Effector CD4-positive, alpha-beta T cell (primary cell): ENCODE data around the gene GLRA1.
"Not testable (repeated sequence)": the region's sequence is repeated elsewhere in the genome, so short reads cannot be mapped to it uniquely, and the experiment has no call there.

Source experiments
- DNase-seq: peaks from one replicate; pipeline ENCODE4 v3.0.0-alpha.2; 2020

The GLRA1 gene

GRCh38 chr5:151913425-151913824 is 11.2 kb downstream of the GLRA1 start:
- DNase-seq: no peak

GRCh38 chr5:151912360-151912759 is 12.3 kb downstream of the GLRA1 start:
- DNase-seq: no peak

GRCh38 chr5:151911011-151911410 is 13.6 kb downstream of the GLRA1 start:
- no peak for DNase-seq

GRCh38 chr5:151909628-151910027 is 15.0 kb downstream of the GLRA1 start:
- no peak for DNase-seq

- DNase-seq: no peak
These were observed 18.4 kb downstream of the GLRA1 start for GRCh38 chr5:151906246-151906645.

- DNase-seq: no peak
These were observed 19.1 kb downstream of the GLRA1 start for GRCh38 chr5:151905557-151905961.

GRCh38 chr5:151904909-151905308 is 19.7 kb downstream of the GLRA1 start:
- DNase-seq: no peak

GRCh38 chr5:151904127-151904526 is 20.5 kb downstream of the GLRA1 start:
- DNase-seq: no peak

- DNase-seq: no peak
These were observed 21.4 kb downstream of the GLRA1 start for GRCh38 chr5:151903243-151903653.

- no peak for DNase-seq
These were observed 22.4 kb downstream of the GLRA1 start for GRCh38 chr5:151902215-151902614.

GRCh38 chr5:151901611-151902010 is 23.0 kb downstream of the GLRA1 start:
- DNase-seq: no peak

- DNase-seq: no peak
These were observed 23.8 kb downstream of the GLRA1 start for GRCh38 chr5:151900891-151901290.

- no peak for DNase-seq
These were observed 25.3 kb downstream of the GLRA1 start for GRCh38 chr5:151899399-151899798.

- DNase-seq: no peak
These were observed 26.8 kb downstream of the GLRA1 start for GRCh38 chr5:151897896-151898295.

GRCh38 chr5:151897020-151897552 is 27.6 kb downstream of the GLRA1 start:
- DNase-seq: no peak

- no peak for DNase-seq
These were observed 28.5 kb downstream of the GLRA1 start for GRCh38 chr5:151896031-151896691.

GRCh38 chr5:151895660-151896030 is 29.0 kb downstream of the GLRA1 start:
- no peak for DNase-seq

GRCh38 chr5:151893485-151893884 is 31.2 kb downstream of the GLRA1 start:
- DNase-seq: not testable (repeated sequence)

- DNase-seq: no peak
These were observed 32.3 kb downstream of the GLRA1 start for GRCh38 chr5:151892393-151892792.

GRCh38 chr5:151890299-151890698 is 34.4 kb downstream of the GLRA1 start:
- DNase-seq: no peak

- no peak for DNase-seq
These were observed 35.0 kb downstream of the GLRA1 start for GRCh38 chr5:151889614-151890013.

- no peak for DNase-seq
These were observed 37.9 kb downstream of the GLRA1 start for GRCh38 chr5:151886546-151887275.

GRCh38 chr5:151885138-151885908 is 39.3 kb downstream of the GLRA1 start:
- no peak for DNase-seq
